ENCODE data around the gene OR10K2.

OR10K2 gene

GRCh38 chr1:158414651-158415345 is 11.2 kb downstream of the OR10K2 start:
- no peaks in the 10 kb centered on the region for H3K36me3 ChIP-seq
- no peaks in the 10 kb centered on the region for H3K27me3 ChIP-seq
- no peak for TF ChIP-seq CTCF (IDR thresholded peaks at IDR 0.05; ENCODE audit: low read depth, low read length)
- H3K4me3 ChIP-seq (ENCODE audit: low read depth, low read length): no peak overlapping the region
- H3K9me3 ChIP-seq: no peaks in the 10 kb centered on the region; the same call in 1 of the 2 replicates
- no peaks in the 10 kb centered on the region for H3K4me1 ChIP-seq
- DNase-seq: no peak

GRCh38 chr1:158407092-158407491 is 18.9 kb downstream of the OR10K2 start:
- no peaks in the 10 kb centered on the region for H3K4me1 ChIP-seq
- H3K27me3 ChIP-seq: no peaks in the 10 kb centered on the region

GRCh38 chr1:158400871-158401270 is 25.2 kb downstream of the OR10K2 start:
- no peak for DNase-seq
- H3K4me3 ChIP-seq (ENCODE audit: low read depth, low read length): no peak overlapping the region
- no peaks in the 10 kb centered on the region for H3K27me3 ChIP-seq
- no peaks in the 10 kb centered on the region for H3K4me1 ChIP-seq
- H3K36me3 ChIP-seq: no peaks in the 10 kb centered on the region
- H3K9me3 ChIP-seq: no peaks in the 10 kb centered on the region
- TF ChIP-seq CTCF (IDR thresholded peaks at IDR 0.05; ENCODE audit: low read depth, low read length): no peak

More at GRCh38 chr1:158407092-158407491, 18.9 kb downstream of the OR10K2 start:
- Histone ChIP-seq H3K4me3 (ENCODE audit: low read depth, low read length) (no peak overlapping the region), H3K9me3 (no peaks in the 10 kb centered on the region), H3K36me3 (no peaks in the 10 kb centered on the region)
- TF ChIP-seq CTCF (IDR thresholded peaks at IDR 0.05; ENCODE audit: low read depth, low read length): no peak
- DNase-seq: no peak

GRCh38 chr1:158398818-158399514 is 27.1 kb downstream of the OR10K2 start, which contains the start of gene OR10T2:
OR10T2 (minus strand) TSS chr1:158399466; CDS start chr1:158399466, 0 bp downstream.
- Histone ChIP-seq H3K9me3 (no peaks in the 10 kb centered on the region), H3K4me3 (ENCODE audit: low read depth, low read length) (no peak within 1 kb of the TSS), H3K4me1 (no peaks in the 10 kb centered on the region), H3K36me3 (no peaks in the 10 kb centered on the region), H3K27me3 (no peaks in the 10 kb centered on the region)
- DNase-seq: no peak
- TF ChIP-seq CTCF (IDR thresholded peaks at IDR 0.05; ENCODE audit: low read depth, low read length): no peak

- DNase-seq: no peak
Measured at GRCh38 chr1:158396646-158397045, 29.4 kb downstream of the OR10K2 start.

More at GRCh38 chr1:158396646-158397045, 29.4 kb downstream of the OR10K2 start:
- Histone ChIP-seq H3K36me3 (no peaks in the 10 kb centered on the region), H3K9me3 (no peaks in the 10 kb centered on the region), H3K27me3 (no peaks in the 10 kb centered on the region), H3K4me1 (no peaks in the 10 kb centered on the region), H3K4me3 (ENCODE audit: low read depth, low read length) (no peak overlapping the region)
- no peak for TF ChIP-seq CTCF (IDR thresholded peaks at IDR 0.05; ENCODE audit: low read depth, low read length)

All from BE2C (cell line).